ENCODE results near the gene RNF208. TPM values are rescaled to one million over a fixed set of nuclear protein-coding genes. Genes with fewer than 3 reads are reported as not detected.
A peak's percentile ranks its signal among the peaks of the same experiment; 100 is the strongest.

The RNF208 gene
- total and polyA plus RNA-seq, 2 of the 4 experiments (the other 2 are of a cell fraction), result 1.2 TPM; not detected in 1

GRCh38 chr9:137240841-137241489 lies 18.9 kb upstream of the RNF208 start, which contains the start of gene TUBB4B (continued):
- TF ChIP-seq NFE2L2 (IDR thresholded peaks at IDR 0.05; ENCODE audit: low read depth, low read length), result no peak

- ATAC-seq (ENCODE audit: low read depth) (peak; percentile 36), DNase-seq (peak; percentile 61)
- H2AK9ac ChIP-seq (replicated peaks; ENCODE audit: low read depth, low read length, poor library complexity), result peak overlapping the region; percentile 93
- 0% methylated on average over 46 of the region's 58 CpGs; no CpG with 5 or more reads in 1 of the 2 experiments for WGBS, 2 experiments (ENCODE audit: extremely low coverage in 2 of 2, insufficient read length in 1 of 2)
- H3K9me3 ChIP-seq (ENCODE audit: control insufficient read depth, insufficient read depth, low read length), result no peaks in the 10 kb centered on the region
- H2BK5ac ChIP-seq (ENCODE audit: low read depth, low read length, poor library complexity, severe bottlenecking), result peak overlapping the region; percentile 81
- CTCF ChIA-PET, result no interaction called here
- dilution Hi-C loops (cut with HindIII; ENCODE audit: low sequenced_read_pairs, unreplicated experiment), result no loop called here
- peaks cover 9% of the 10 kb centered on the region; the same call in 1 of the 2 replicates for H3K4me1 ChIP-seq (ENCODE audit: control insufficient read depth, insufficient read depth, low read length)
- H3K23ac ChIP-seq (ENCODE audit: low read depth, low read length), result peak overlapping the region; percentile 94; the same call in 1 of the 2 replicates
- peak overlapping the region; percentile 10 for H4K5ac ChIP-seq (ENCODE audit: low read depth, low read length)
- H3K27ac ChIP-seq (ENCODE audit: insufficient read depth, low read length), result peak overlapping the region; percentile 91
- H3K9me1 ChIP-seq (ENCODE audit: insufficient read depth, low read length), result peaks cover 4% of the 10 kb centered on the region
- H2BK15ac ChIP-seq (ENCODE audit: low read depth, low read length), result no peak overlapping the region
- H3K18ac ChIP-seq (ENCODE audit: low read depth, low read length), result no peak overlapping the region; the same call in 1 of the 2 replicates
- no peak overlapping the region for H2BK20ac ChIP-seq (ENCODE audit: low read depth, low read length)
- peak overlapping the region; percentile 43 for H2BK120ac ChIP-seq (ENCODE audit: low read depth, low read length)
- H4K91ac ChIP-seq (ENCODE audit: insufficient read depth, low read depth, low read length), result peak overlapping the region; percentile 76
- POLR2A ChIA-PET (ENCODE audit: unreplicated experiment), result interaction anchor here (0.5 to 0.9 kb wide), 8 partner anchors 14 to 116 kb away, joined by 3 to 5 read pairs (median 4); partner anchors contain the start of genes NELFB and RNF208
- H4K20me1 ChIP-seq (ENCODE audit: insufficient read depth, low read length), result peaks cover 38% of the 10 kb centered on the region
- H3K79me1 ChIP-seq (ENCODE audit: low read depth in 1 of 2, low read length in 2 of 2), result peaks cover 12 to 55% of the 10 kb centered on the region in 2 experiments; a peak in 3 of 4 replicates
- H4K8ac ChIP-seq (ENCODE audit: low read depth in 2 of 2, low read length in 2 of 2), result peak overlapping the region; percentile 36 to 77; a peak in 2 of 4 replicates
- H3K27me3 ChIP-seq (ENCODE audit: control insufficient read depth, insufficient read depth, low read length), result no peaks in the 10 kb centered on the region
- H2AK5ac ChIP-seq (ENCODE audit: low read depth, low read length), result peak overlapping the region; percentile 74
- peak overlapping the region; percentile 41 for H3K14ac ChIP-seq (replicated peaks; ENCODE audit: low read depth, low read length)
- peak overlapping the region; percentile 86 for H3K4ac ChIP-seq (ENCODE audit: low read depth, low read length)
- in situ Hi-C loops (cut with MboI; ENCODE audit: low sequenced_read_pairs), result no loop called here
- peak overlapping the region; percentile 91 for H3K4me2 ChIP-seq (ENCODE audit: low read depth, low read length)
- H3K36me3 ChIP-seq (ENCODE audit: control insufficient read depth, insufficient read depth, low read length), result peaks cover 19% of the 10 kb centered on the region
- TF ChIP-seq NFE2L2 (IDR thresholded peaks at IDR 0.05; ENCODE audit: low read depth, low read length) (no peak), MXI1 (IDR thresholded peaks at IDR 0.05; ENCODE audit: borderline replicate concordance, low read depth, low read length) (peak; percentile 67), ELK1 (IDR thresholded peaks at IDR 0.05; ENCODE audit: borderline replicate concordance, low read depth, low read length) (no peak), MAZ (IDR thresholded peaks at IDR 0.05; ENCODE audit: borderline replicate concordance, low read depth, low read length) (peak; percentile 84; the same call in 1 of the 2 replicates), BHLHE40 (IDR thresholded peaks at IDR 0.05; ENCODE audit: low read depth, low read length) (peak; percentile 91), POLR2A (IDR thresholded peaks at IDR 0.05; ENCODE audit: low read depth, low read length) (peak; percentile 37; the same call in 1 of the 2 replicates), USF2 (IDR thresholded peaks at IDR 0.05; ENCODE audit: low read depth, low read length) (peak; percentile 77)
- H3K9ac ChIP-seq (ENCODE audit: low read depth, low read length), result peak overlapping the region; percentile 71
- BruUV-seq (replicated peaks), result no TSS peak
- H3K56ac ChIP-seq (ENCODE audit: extremely low read depth, insufficient read depth, low read length), result peak overlapping the region; percentile 77
- intact Hi-C loops (cut with micrococcal nuclease), result no loop called here
- H2AFZ ChIP-seq (replicated peaks; ENCODE audit: low read length, poor library complexity), result peak overlapping the region; percentile 91
- peak overlapping the region; percentile 59 for H3K4me3 ChIP-seq (ENCODE audit: insufficient read depth, low read depth, low read length)
Measured at GRCh38 chr9:137240318-137240840, 18.3 kb upstream of the RNF208 start.
